GM19351 (cell line): Measurements from ENCODE around the gene RTCB.
"Not testable (repeated sequence)": the region's sequence is repeated elsewhere in the genome, so short reads cannot be mapped to it uniquely, and the experiment has no call there.

ENCODE experiments used
- ATAC-seq: cut with Tn5 transposase; IDR thresholded peaks from one replicate; pipeline ENCODE4 v1.9.1; 2021; ENCODE audit warnings: mild to moderate bottlenecking, moderate library complexity; ENCODE audit not compliant: unreplicated experiment

Gene RTCB

GRCh38 chr22:32395107-32395506 lies 16.9 kb downstream of the RTCB start:
- no peak for ATAC-seq

GRCh38 chr22:32389685-32390084 lies 22.4 kb downstream of the RTCB start:
- ATAC-seq: no peak

GRCh38 chr22:32385681-32386080 lies 26.4 kb downstream of the RTCB start:
- ATAC-seq: no peak

GRCh38 chr22:32380991-32381390 lies 31.1 kb downstream of the RTCB start:
- no peak for ATAC-seq

GRCh38 chr22:32378707-32379272 lies 33.3 kb downstream of the RTCB start:
- ATAC-seq: no peak

- ATAC-seq: no peak
Observed at GRCh38 chr22:32376681-32377080, 35.4 kb downstream of the RTCB start.

GRCh38 chr22:32375678-32376450 lies 36.2 kb downstream of the RTCB start:
- no peak for ATAC-seq

GRCh38 chr22:32364210-32364609 lies 47.8 kb downstream of the RTCB start:
- no peak for ATAC-seq

- no peak for ATAC-seq
Observed at GRCh38 chr22:32361257-32361656, 50.8 kb downstream of the RTCB start.

- not testable (repeated sequence) for ATAC-seq
Observed at GRCh38 chr22:32360096-32360495, 52.0 kb downstream of the RTCB start.

- not testable (repeated sequence) for ATAC-seq
Observed at GRCh38 chr22:32357567-32357966, 54.5 kb downstream of the RTCB start, which contains the start of gene RFPL3. Gene RFPL3, plus strand, starts transcription at chr22:32357867. Its CDS starts 205 bp downstream, at chr22:32358072.

- no peak for ATAC-seq
Observed at GRCh38 chr22:32355760-32356159, 56.3 kb downstream of the RTCB start.

- no peak for ATAC-seq
Observed at GRCh38 chr22:32354360-32355351, 57.4 kb downstream of the RTCB start.

- no peak for ATAC-seq
Observed at GRCh38 chr22:32353840-32354239, 58.2 kb downstream of the RTCB start.

GRCh38 chr22:32353292-32353691 lies 58.8 kb downstream of the RTCB start:
- ATAC-seq: no peak

- ATAC-seq: no peak
Observed at GRCh38 chr22:32352681-32353080, 59.4 kb downstream of the RTCB start.

GRCh38 chr22:32351875-32352274 lies 60.2 kb downstream of the RTCB start:
- not testable (repeated sequence) for ATAC-seq

- no peak for ATAC-seq
Observed at GRCh38 chr22:32348031-32348611, 63.9 kb downstream of the RTCB start.

GRCh38 chr22:32343941-32344340 lies 68.1 kb downstream of the RTCB start:
- no peak for ATAC-seq

- ATAC-seq: no peak
Observed at GRCh38 chr22:32342977-32343376, 69.1 kb downstream of the RTCB start.
